ENCODE data around the gene EFS.

DNA sequence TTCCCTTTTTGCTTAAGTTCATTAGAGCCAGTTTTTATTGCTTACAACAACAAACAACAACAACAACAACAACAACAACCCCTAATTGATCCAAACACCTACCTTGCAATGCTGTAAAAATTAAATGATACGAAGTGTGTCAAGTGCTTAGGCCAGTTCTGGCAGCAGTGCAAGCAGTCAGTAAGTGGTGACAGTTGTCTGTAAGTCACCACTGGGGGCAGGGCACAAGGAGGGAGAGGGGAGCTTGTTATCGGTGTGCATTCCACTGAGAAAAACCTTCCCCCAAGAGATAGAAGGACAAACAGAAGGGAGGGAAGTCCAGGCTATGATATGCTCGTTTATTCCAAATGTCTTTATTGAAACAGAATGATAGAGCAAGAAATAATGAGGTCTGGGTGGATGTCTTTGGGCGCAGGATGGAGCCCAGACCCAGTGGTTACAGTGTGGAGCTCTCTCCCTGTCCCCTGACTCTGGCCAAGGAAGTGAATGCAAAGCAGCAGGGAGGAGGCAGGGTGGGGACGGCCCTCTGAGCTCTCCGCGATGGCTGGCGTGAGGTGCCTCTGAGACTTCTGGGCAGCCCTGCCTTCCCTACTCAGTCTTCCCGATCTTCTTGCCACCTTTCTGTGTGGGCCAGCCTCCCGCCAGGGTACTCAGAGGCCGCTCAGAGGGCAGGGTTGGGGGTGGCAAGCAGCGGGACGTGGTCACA, 18.8 kb downstream of the EFS start:
- TF ChIP-seq GATA3 (IDR thresholded peaks at IDR 0.05; ENCODE audit: low read depth, low read length): no peak
- TF ChIP-seq GATA2 (IDR thresholded peaks at IDR 0.05; ENCODE audit: low read depth, low read length): no peak

Data from SH-SY5Y (cell line).